HG03159 (cell line): ENCODE results near the gene ACKR4.
"Not testable (repeated sequence)": the region's sequence is repeated elsewhere in the genome, so short reads cannot be mapped to it uniquely, and the experiment has no call there.

Source experiments
- ATAC-seq: cut with Tn5 transposase; IDR thresholded peaks from one replicate; pipeline ENCODE4 v1.9.1; 2021; ENCODE audit warnings: mild to moderate bottlenecking, moderate library complexity; ENCODE audit not compliant: unreplicated experiment

ACKR4 gene

DNA sequence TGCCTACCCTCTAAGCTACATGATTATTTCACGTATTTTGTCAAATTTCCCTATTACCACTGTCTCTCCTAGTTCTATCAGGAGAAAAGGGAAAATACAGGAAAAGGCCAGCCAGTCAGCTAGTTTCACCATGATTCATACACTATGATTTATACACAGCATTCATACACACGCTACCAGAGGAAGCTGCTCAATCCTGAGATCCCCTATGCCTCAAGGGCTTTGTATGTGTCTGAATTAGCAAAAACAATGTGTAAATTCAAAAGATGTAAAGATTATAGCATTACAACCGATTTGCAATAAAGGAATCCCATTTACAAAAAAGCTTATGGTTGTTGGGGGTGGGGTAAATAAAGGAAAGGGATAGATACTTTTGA, 3.1 kb upstream of the ACKR4 start:
- no peak for ATAC-seq

DNA sequence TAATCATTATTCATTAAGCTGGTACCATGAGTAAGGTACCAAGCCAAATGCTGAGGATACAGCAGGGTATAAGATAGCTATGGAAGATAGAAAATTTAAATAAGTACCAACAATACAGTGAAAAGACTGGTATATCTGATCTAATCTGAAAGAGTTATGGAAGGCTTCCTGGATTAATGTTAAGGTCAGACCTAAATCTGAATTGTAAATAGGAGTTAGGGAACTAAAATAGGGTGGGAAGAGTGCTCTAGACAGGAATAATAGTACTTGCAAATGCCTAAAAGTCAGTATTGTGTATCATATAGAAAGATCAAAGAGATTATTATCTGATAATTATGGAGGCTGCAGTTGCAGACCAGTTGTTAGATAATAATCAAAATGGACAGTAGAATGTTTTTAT, 2.6 kb upstream of the ACKR4 start:
- no peak for ATAC-seq

DNA sequence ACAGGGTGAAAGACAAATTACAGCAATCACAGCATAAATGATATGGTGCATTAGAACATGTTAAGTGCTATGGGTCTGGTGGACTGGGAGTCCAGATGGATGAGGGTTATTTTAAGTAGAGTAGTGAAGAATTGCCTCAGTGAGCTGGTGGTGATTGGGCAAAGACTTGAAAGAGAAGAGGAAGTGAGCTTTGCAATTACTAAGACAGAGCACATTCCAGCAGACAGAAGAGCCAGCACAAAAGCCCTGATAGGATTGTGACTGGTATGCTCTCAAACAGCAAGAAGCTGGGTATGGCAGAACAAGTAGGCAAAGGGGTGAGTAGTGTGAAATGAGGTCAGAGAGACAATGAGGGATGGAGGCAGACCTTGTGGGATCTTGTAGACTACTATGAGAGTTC, 2.1 kb upstream of the ACKR4 start:
- no peak for ATAC-seq

DNA sequence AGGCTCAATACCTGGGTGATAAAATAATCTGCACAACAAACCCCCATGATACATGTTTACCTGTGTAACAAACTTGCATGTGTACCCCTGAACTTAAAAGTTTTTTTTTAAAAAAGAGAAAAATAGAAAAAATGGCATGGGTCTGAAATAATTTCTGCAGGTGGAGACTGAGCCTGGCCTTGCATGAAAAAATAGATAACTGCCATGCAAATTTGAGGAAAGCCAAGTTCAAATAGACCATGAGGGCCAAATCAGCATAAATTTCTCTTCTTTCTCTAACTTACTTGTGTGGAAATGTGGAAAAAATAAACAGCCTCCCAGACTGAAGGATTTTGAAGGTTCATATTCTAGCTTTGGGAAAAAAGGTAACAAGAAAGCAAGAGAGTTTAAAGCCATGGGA, 744 bp upstream of the ACKR4 start:
- no peak for ATAC-seq

DNA sequence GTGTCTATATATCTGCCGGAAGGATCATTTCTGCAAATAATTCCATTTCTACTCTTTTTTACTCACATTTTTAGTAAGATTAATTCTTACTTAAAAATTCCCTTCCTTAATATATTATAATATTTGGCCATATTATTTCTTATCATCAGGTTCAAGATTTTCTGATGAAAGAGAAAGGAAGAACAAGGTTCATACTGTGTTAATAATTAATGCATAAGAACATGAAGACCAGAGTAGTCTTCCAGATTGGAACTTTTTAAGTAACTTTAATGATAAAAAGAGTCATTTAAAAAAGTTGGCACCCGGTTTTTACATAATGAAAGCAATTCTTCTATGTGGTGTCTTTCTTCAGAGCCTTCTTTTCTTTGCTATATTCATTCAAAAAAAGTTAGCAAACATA, 590 bp downstream of the ACKR4 start:
- no peak for ATAC-seq

- ATAC-seq, result no peak
These were observed 1.1 kb downstream of the ACKR4 start for GRCh38 chr3:132598181-132598580.

DNA sequence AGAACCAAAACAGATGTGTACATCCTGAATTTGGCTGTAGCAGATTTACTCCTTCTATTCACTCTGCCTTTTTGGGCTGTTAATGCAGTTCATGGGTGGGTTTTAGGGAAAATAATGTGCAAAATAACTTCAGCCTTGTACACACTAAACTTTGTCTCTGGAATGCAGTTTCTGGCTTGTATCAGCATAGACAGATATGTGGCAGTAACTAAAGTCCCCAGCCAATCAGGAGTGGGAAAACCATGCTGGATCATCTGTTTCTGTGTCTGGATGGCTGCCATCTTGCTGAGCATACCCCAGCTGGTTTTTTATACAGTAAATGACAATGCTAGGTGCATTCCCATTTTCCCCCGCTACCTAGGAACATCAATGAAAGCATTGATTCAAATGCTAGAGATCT, 3.5 kb downstream of the ACKR4 start:
- ATAC-seq, result not testable (repeated sequence)

DNA sequence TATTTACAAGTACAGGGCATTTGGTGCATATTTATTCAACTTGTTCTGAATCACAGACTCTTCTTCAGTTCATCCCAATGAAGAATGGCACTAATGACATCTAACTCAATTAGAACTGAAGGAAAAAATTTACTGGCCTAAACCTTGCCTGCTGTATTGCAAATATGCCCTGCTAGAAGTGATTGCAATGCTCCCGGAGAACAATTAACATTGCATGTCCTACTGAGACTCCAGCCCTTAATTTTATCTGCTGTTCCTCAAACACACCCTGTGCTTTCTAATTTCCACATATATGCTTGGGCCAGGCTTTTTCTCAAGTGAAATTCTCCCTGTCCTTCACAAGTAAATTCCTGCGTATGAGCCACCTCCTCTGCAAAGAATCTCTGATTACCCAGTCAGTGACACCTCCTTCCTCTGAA, 8.3 kb downstream of the ACKR4 start:
- no peak for ATAC-seq

GRCh38 chr3:132606085-132606484, 9.0 kb downstream of the ACKR4 start:
- ATAC-seq, result no peak

DNA sequence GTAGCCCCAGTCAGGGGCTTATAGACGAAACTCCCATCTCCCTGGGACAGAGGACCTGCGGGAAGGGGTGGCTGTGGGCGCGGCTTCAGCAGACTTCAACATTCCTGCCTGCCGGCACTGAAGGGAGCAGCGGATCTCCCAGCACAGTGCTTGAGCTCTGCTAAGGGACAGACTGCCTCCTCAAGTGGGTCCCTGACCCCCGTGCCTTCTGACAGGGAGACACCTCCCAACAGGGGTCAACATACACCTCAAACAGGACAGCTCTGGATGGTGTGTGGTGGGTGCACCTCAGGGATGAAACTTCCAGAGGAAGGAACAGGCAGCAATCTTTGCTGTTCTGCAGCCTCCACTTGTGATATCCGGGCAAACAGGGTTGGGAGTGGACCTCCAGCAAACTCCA, 9.6 kb downstream of the ACKR4 start:
- ATAC-seq, result not testable (repeated sequence)

- not testable (repeated sequence) for ATAC-seq
These were observed 18.2 kb downstream of the ACKR4 start for GRCh38 chr3:132615301-132615700.

GRCh38 chr3:132615881-132616280, 18.8 kb downstream of the ACKR4 start:
- no peak for ATAC-seq

DNA sequence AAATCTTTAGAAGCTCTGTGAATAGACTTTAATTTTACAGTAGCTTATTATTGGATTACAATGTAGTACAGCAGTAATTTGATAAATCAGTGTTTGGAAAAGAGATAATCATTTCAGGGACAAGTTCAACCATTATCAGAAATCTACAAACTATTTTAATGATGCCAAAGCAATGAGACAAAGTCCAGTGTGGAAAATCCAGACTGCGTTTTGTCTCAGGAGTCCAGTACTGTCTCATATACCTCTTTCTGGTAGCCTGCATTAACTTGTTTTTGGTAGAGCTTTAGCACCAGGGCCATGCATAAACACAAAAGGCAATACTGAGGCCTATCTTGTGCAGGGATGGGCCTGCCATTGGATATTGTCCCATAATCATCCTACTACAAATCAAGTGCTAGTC, 19.7 kb downstream of the ACKR4 start:
- ATAC-seq, result no peak

DNA sequence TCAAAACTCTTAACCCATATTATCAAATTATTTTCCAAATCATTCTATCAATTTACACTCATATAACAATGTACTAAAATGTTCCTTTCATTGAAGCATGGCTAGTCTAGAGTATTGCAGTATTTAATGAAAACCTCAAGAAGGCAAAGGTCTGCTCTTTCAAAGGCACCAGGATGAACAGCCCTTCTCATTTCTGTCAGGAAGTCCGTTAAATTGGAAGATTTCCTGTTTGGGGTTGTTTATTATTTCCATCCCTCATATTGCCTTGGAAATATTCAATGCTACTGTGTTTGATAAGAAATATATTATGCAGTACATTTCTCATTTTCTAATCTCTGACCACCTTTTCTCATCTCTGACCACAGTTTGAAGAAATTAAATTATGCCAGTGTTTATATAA, 25.1 kb downstream of the ACKR4 start:
- no peak for ATAC-seq

GRCh38 chr3:132622761-132623160, 25.7 kb downstream of the ACKR4 start:
- ATAC-seq, result no peak

DNA sequence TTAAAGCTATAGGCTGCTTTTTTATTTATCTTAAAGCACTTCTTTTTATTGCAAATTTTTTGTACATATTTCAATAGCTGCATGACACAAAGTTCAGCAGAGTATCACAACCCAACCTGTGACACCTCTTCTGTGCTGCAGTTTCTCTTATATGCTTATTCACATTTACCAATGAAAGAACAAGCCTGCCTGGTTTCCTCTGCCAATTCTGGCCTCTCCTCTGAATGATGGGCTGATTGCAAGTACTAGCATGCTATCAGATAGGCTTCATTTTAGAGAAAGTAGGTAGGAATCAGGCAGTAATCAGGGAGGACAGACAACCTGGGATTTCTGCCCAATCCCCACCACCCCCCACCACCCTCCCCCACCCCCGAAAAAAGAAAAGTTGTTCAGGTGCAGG, 26.6 kb downstream of the ACKR4 start:
- ATAC-seq, result no peak

GRCh38 chr3:132624790-132625189, 27.7 kb downstream of the ACKR4 start:
- ATAC-seq, result no peak

GRCh38 chr3:132625613-132626012, 28.5 kb downstream of the ACKR4 start:
- ATAC-seq, result peak; percentile 91

DNA sequence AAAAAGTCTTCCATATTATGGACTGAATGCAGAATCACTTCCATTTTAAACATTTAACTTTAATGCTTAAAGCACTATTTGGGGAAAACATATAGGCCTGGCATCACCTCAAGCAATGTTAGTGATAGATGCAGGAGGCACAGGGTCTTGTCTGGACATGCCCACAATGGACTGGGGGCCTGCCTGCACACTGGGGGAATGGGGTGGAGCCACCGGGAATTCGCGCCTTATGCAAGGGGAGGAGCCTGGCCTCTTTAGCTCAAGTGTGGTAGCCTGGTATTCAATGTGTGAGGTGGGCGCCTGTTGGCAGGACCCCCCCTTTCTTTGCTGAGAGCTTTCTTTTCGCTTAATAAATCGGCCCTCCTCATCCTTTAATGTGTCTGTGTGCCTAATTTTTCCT, 29.9 kb downstream of the ACKR4 start:
- ATAC-seq, result no peak

DNA sequence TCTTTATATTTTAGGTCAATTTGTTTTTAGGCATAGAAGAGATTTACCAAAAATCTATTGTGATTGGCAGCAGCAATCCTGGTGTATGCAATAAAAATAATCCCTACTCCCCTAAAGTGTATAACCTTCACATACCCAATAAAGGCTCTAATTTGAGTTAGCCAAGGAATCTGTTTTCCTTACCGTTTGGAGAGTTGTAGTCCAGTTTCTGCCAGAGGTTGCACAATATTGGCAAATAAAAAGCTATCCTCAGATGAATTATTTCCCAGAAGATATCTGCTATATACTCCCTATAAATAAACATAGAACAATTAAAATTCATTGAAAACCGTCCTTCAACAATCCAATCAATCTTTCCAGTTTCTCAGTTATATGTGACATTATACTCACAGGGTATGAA, 31.1 kb downstream of the ACKR4 start:
- no peak for ATAC-seq

DNA sequence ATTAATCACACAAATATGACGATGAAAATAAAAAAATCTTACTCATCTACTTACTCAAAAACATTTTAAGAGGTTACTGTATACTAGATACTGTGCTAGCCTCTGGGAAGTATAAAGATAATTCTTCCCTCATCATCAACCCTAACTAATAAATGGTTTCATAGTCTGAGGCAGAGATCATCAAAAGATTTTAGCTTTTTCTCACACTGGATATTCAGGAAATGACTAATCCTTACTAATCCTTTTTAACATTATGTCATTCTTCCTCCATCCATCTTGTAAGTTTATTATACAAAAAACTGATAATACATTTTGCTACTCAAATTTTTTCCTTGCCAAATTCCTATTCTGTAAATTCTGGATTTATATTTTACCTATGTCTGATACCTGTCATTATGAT, 32.9 kb downstream of the ACKR4 start:
- no peak for ATAC-seq

DNA sequence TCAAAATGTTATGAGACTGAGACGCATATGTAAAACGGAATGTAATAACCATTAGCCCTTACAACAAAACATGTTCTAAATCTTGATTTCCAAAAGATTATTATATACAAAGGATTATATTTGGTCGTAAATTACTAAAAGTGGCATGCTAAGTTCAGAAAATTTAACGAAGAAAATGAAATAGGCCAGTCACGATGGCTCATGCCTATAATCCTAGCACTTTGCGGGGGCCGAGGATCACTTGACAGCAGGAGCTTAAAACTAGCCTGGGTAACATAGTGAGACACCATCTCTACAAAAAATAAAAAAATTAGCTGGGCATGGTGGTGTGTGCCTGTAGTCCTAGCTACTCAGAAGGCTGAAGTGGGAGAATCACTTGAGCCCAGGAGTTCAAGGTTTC, 33.5 kb downstream of the ACKR4 start:
- ATAC-seq, result no peak

GRCh38 chr3:132635052-132635451, 38.0 kb downstream of the ACKR4 start:
- ATAC-seq, result no peak

DNA sequence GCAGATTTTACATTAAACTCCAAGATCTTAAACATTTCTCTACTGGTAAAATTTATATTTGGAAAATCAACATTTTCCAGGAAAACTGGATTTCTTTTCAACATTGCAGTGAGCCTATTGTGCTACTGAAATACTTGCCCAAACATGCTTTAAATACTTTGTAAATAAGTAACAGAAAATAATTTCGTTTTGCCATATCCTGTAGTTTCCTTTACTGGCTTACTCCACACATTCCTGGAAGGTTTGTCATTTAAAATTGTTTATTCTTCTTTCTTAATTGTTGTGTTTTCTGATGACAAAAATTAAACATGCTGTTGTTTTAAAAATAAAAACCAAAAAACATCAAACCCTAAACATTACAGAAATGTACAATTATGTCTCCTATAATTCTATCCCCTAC, 40.5 kb downstream of the ACKR4 start:
- no peak for ATAC-seq
